ENCODE data around the gene GINS2. TPM values are rescaled to one million over a fixed set of nuclear protein-coding genes. Genes with fewer than 3 reads are reported as not detected.

Gene GINS2
- total RNA-seq, 6 experiments from 2014 or later = 0.49 to 4.7 (median 1.3) TPM

- Histone ChIP-seq H3K4me3 (no peak overlapping the region), H3K27me3 (no peaks in the 10 kb centered on the region), H3K27ac (no peak overlapping the region), H3K4me1 (peaks cover 4 to 38% (median 18%) of the 10 kb centered on the region in 4 donors), H3K36me3 (peaks cover 0 to 1% (median under 1%) of the 10 kb centered on the region in 4 donors), H3K9me3 (no peaks in the 10 kb centered on the region)
- TF ChIP-seq POLR2A (IDR thresholded peaks at IDR 0.05) = no peak
- no peak for TF ChIP-seq CTCF (IDR thresholded peaks at IDR 0.05)
- intact Hi-C loops (cut with DNase I) = no loop called here
- no peak for ATAC-seq
- WGBS (ENCODE audit: insufficient coverage, low coverage, low lambda C conversion rate, missing lambda C conversion rate) = 85% methylated on average over 8 of the region's 8 CpGs
- DNase-seq = peak in 1 of 3 donors; percentile 11
Observed at GRCh38 chr16:85678016-85678415, 10.7 kb downstream of the GINS2 start.

DNA sequence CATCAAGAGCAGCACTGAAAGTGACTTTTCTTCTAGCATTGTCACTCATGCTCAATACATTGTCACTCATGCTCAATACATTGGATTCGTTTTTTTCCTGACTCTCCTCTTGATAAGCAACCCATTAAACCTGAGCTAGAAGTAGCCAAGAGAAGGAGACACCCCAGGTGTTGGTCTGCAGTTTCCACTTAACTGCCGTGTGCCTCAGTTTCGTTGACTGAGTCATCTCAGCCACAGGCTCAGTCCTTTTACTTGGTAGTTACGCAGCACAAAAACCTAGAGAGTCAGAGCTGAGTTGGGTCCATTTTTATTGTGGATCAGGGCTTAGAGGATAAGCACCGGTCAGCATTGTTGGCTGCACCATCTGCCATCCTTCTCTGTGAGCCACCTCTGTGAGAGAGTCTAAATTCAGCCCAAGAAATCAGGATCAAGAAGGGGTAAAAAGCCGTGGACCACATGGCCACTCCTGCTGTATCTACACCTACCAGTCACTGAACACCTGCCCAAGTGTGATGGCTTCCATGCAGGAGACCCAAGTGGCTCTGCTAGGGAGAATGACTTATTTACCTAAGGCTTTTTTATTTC is 11.3 kb downstream of the GINS2 start:
- Histone ChIP-seq H3K27me3 (no peaks in the 10 kb centered on the region), H3K27ac (no peak overlapping the region), H3K36me3 (peaks cover 0 to 7% (median 3%) of the 10 kb centered on the region in 4 donors), H3K9me3 (no peaks in the 10 kb centered on the region), H3K4me1 (peaks cover 4 to 40% (median 20%) of the 10 kb centered on the region in 4 donors), H3K4me3 (no peak overlapping the region)
- DNase-seq (no peak), ATAC-seq (no peak)
- intact Hi-C loops (cut with DNase I) = no loop called here
- WGBS (ENCODE audit: insufficient coverage, low coverage, low lambda C conversion rate, missing lambda C conversion rate) = 81% methylated on average over 5 of the region's 6 CpGs
- TF ChIP-seq POLR2A (IDR thresholded peaks at IDR 0.05) (no peak), CTCF (IDR thresholded peaks at IDR 0.05) (no peak)

DNA sequence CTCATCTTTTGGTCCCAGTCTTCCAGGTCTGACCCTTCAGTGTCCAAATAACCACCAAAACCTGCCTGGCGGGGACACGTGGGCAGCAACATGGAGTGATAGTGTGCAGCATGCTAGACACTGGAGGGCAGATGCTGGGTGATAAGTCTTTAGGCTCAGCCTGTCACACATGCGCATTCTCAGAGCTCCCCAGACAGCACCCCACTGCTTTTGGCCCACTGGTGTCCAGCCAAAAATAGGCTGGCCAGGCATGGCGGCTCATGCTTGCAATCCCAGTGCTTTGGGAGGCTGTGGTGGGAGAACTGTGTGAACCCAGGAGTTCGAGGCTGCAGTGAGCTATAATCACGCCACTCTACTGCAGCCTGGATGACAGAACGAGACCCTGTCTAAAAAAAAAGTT is 12.3 kb downstream of the GINS2 start:
- peaks cover 0 to 17% (median 7%) of the 10 kb centered on the region in 4 donors for H3K36me3 ChIP-seq

GRCh38 chr16:85675251-85675874 is 13.4 kb downstream of the GINS2 start:
- H3K36me3 ChIP-seq = peaks cover 0 to 25% (median 11%) of the 10 kb centered on the region in 4 donors
- ATAC-seq (no peak), DNase-seq (peak in 1 of 3 donors; percentile 9)
- H3K9me3 ChIP-seq = no peaks in the 10 kb centered on the region
- no peaks in the 10 kb centered on the region for H3K27me3 ChIP-seq
- intact Hi-C loops (cut with DNase I) = no loop called here
- WGBS (ENCODE audit: insufficient coverage, low coverage, low lambda C conversion rate, missing lambda C conversion rate) = 47% methylated on average over 4 of the region's 4 CpGs
- H3K4me3 ChIP-seq = no peak overlapping the region
- H3K27ac ChIP-seq = no peak overlapping the region
- TF ChIP-seq POLR2A (IDR thresholded peaks at IDR 0.05) (no peak), CTCF (IDR thresholded peaks at IDR 0.05) (peak; percentile 30 to 43 (median 38))
- peaks cover 0 to 29% (median 16%) of the 10 kb centered on the region in 4 donors for H3K4me1 ChIP-seq

More for the DNA sequence above, 12.3 kb downstream of the GINS2 start:
- 97% methylated on average over 5 of the region's 7 CpGs for WGBS (ENCODE audit: insufficient coverage, low coverage, low lambda C conversion rate, missing lambda C conversion rate)
- no peak overlapping the region for H3K4me3 ChIP-seq
- H3K4me1 ChIP-seq = peaks cover 4 to 40% (median 20%) of the 10 kb centered on the region in 4 donors
- H3K27ac ChIP-seq = no peak overlapping the region
- no peaks in the 10 kb centered on the region for H3K9me3 ChIP-seq
- TF ChIP-seq CTCF (IDR thresholded peaks at IDR 0.05) (no peak), POLR2A (IDR thresholded peaks at IDR 0.05) (no peak)
- DNase-seq (peak in 1 of 3 donors; percentile 38), ATAC-seq (no peak)
- intact Hi-C loops (cut with DNase I) = no loop called here
- H3K27me3 ChIP-seq = no peaks in the 10 kb centered on the region
